ENCODE results near the gene CCDC191. TPM values are rescaled to one million over a fixed set of nuclear protein-coding genes. Genes with fewer than 3 reads are reported as not detected.

Gene CCDC191, protein sequence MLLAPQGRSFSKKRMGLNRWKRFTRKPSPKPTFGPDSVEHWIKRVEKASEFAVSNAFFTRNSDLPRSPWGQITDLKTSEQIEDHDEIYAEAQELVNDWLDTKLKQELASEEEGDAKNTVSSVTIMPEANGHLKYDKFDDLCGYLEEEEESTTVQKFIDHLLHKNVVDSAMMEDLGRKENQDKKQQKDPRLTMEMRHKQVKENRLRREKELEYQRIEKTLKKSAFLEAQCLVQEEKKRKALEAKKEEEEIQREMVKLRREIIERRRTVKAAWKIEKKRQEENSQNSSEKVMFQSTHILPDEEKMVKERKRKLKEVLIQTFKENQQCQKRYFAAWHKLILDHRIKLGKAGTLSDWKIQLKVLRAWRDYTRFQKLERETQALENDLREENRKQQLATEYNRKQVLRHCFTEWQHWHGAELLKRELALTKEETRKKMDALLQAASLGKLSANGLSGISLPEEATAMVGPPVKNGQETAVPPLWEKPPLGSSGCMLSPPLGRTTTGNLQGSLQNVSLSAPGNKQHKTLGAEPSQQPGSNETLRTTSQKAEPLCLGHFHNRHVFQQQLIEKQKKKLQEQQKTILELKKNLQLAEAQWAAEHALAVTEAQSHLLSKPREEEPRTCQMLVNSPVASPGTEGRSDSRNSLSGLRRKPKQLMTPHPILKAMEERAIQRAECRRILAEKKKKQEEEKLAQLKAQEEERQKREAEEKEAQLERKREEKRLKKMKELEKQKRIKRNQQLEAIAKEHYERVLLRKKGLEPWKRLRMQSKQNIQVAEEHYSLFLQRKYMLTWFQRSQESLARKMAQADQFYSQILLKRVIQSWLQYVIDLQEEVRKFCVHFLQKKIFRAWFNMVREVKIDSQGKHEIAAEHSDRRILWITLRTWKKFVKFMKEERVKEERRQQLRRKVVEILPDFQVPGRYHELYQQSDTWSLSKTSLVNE
- 1 to 10 TPM in 3 of 4 donors, under 1 TPM in 1; 0.92 to 3.6 (median 1.8) TPM for total RNA-seq

DNA sequence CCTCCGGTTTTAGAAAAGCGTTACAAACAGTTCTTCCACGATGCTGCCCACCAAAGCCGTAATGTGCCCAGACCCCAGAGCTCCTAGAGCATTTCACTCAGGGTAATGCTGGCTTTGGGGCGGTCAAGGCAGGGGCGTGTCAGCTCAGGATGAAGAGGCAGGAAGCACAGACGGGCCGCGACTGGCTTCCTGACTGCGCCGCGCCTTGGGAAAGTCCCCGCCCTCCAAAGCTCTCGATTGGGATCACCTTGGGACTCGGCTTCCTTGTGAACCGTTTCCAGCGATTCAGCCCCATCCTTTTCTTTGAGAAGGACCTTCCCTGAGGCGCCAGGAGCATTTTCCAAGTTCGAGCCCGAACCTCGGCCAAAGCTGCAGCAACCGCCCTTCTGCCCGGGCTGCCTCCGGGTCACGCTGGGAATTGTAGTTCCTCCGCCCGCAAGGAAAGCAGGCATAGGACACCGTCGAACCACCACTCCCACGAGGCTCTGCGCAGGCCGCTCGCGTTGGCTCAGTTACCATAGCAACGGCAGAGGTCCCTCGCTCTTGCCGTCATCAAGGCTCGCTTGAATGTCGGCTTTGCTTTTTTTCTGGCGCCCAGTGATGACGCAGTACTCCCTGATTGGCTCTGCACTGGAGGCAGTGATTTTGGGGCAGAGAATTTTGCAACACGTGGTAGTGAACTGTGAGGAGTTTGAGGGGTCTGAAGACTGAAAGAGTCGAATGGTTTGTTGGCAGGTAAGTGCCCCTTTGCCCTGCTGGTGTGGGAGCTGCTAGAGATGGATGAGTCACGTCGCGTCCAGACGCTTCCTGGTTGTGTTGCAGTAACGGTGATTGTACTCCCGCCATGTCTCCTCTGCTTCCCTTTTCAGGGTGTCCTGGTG is at the start of gene CCDC191, which contains the start of gene QTRT2:
CCDC191 (minus strand) TSS at position 397 of the 881 bp plus-strand sequence; CDS start at position 337, 60 bp downstream.
QTRT2 (plus strand) TSS at position 608 of the 881 bp plus-strand sequence. CDS start 8,521 bp downstream, outside the sequence.
- peak; percentile 91 for DNase-seq
- intact Hi-C loops (cut with DNase I) = no loop called here
- Histone ChIP-seq H3K27ac (peak within 1 kb of the TSS; percentile 81 to 92 (median 90)), H3K36me3 (peaks cover 0 to 15% (median 0%) of the 10 kb centered on the region in 3 donors), H3K27me3 (no peaks in the 10 kb centered on the region), H3K4me3 (peak within 1 kb of the TSS; percentile 44 to 77 (median 74)), H3K4me1 (peaks cover 0 to 29% (median 17%) of the 10 kb centered on the region in 3 donors), H3K9me3 (no peaks in the 10 kb centered on the region)
- no peak for TF ChIP-seq POLR2A (IDR thresholded peaks at IDR 0.05)
- TF ChIP-seq, protein P1, sequence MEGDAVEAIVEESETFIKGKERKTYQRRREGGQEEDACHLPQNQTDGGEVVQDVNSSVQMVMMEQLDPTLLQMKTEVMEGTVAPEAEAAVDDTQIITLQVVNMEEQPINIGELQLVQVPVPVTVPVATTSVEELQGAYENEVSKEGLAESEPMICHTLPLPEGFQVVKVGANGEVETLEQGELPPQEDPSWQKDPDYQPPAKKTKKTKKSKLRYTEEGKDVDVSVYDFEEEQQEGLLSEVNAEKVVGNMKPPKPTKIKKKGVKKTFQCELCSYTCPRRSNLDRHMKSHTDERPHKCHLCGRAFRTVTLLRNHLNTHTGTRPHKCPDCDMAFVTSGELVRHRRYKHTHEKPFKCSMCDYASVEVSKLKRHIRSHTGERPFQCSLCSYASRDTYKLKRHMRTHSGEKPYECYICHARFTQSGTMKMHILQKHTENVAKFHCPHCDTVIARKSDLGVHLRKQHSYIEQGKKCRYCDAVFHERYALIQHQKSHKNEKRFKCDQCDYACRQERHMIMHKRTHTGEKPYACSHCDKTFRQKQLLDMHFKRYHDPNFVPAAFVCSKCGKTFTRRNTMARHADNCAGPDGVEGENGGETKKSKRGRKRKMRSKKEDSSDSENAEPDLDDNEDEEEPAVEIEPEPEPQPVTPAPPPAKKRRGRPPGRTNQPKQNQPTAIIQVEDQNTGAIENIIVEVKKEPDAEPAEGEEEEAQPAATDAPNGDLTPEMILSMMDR (IDR thresholded peaks at IDR 0.05) = peak in 1 of 6 experiments; percentile 41
- 0% methylated on average over 14 to 20 of the region's 49 CpGs for WGBS, 2 donors

DNA sequence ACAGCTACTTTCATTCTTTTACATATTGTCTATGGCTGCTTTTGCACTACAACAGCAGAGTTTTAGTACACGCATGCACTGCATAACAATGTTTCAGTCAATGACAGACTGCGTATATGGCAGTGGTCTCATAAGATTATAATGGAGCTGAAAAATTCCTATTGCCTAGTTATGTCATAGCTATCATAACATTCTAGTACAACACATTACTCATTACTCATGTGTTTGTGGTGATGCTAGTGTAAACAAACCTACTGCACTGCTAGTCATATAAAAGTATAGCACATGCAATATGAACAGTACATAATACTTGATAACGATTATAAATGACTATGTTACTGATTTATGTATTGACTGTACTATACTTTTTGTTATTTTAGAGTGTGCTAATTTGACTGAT is 48.1 kb upstream of the CCDC191 start:
- H3K36me3 ChIP-seq = no peaks in the 10 kb centered on the region
- peaks cover 0 to 20% (median 0%) of the 10 kb centered on the region in 4 donors for H3K27me3 ChIP-seq
- H3K4me3 ChIP-seq = no peak overlapping the region
- H3K9me3 ChIP-seq = no peaks in the 10 kb centered on the region
- 81% methylated on average over 3 of the region's 3 CpGs for WGBS, 2 donors
- intact Hi-C loops (cut with DNase I) = no loop called here
- TF ChIP-seq, protein P1 (IDR thresholded peaks at IDR 0.05) = no peak
- no peak for TF ChIP-seq POLR2A (IDR thresholded peaks at IDR 0.05)
- no peak for DNase-seq
- H3K4me1 ChIP-seq = no peaks in the 10 kb centered on the region
- H3K27ac ChIP-seq = no peak overlapping the region

DNA sequence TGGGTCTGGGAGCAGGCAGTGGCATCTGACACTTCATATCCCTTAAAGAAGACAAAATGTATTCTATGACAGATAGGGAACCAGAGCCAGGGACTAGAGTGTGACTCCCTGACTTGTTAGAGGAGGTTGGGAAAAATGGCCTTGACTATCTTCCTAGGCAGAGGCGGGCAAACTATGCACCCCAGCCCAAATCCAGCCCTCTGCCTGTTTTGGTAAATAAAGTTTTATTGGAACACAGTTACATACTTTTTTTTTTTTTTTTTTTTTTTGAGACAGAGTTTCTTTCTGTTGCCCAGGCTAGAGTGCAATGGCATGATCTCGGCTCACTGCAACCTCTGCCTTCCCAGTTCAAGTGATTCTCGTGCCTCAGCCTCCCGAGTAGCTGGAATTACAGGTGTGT is 47.5 kb upstream of the CCDC191 start:
- Histone ChIP-seq H3K27me3 (peaks cover 0 to 18% (median 0%) of the 10 kb centered on the region in 4 donors), H3K27ac (no peak overlapping the region), H3K4me3 (no peak overlapping the region), H3K36me3 (no peaks in the 10 kb centered on the region), H3K9me3 (no peaks in the 10 kb centered on the region), H3K4me1 (no peaks in the 10 kb centered on the region)
- WGBS, 2 donors = 83 to 90% methylated on average over 2 to 4 of the region's 4 CpGs
- intact Hi-C loops (cut with DNase I) = no loop called here
- no peak for TF ChIP-seq POLR2A (IDR thresholded peaks at IDR 0.05)
- TF ChIP-seq, protein P1 (IDR thresholded peaks at IDR 0.05) = no peak
- DNase-seq = no peak

DNA sequence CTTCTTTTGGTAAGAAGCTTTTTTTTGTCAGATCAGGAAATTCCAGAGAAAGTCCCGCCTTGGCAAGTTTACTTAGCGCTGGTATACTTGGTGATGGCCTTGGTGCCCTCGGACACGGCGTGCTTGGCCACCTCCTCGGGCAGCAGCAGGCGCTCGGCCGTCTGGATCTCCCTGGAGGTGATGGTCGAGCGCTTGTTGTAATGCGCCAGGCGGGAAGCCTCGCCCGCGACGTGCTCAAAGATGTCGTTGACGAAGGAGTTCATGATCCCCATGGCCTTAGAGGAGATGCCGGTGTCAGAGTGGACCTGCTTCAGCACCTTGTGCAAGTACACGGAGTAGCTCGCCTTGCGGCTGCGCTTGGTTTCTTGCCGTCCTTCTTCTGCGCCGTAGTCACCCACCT is 46.9 kb upstream of the CCDC191 start:
- Histone ChIP-seq H3K4me1 (no peaks in the 10 kb centered on the region), H3K9me3 (no peaks in the 10 kb centered on the region), H3K27ac (no peak overlapping the region), H3K27me3 (peaks cover 0 to 14% (median 0%) of the 10 kb centered on the region in 4 donors), H3K36me3 (no peaks in the 10 kb centered on the region), H3K4me3 (no peak overlapping the region)
- intact Hi-C loops (cut with DNase I) = no loop called here
- no peak for DNase-seq
- TF ChIP-seq, protein P1 (IDR thresholded peaks at IDR 0.05) = no peak
- no peak for TF ChIP-seq POLR2A (IDR thresholded peaks at IDR 0.05)
- 93 to 96% methylated on average over 9 to 13 of the region's 27 CpGs for WGBS, 2 donors

All from esophagus squamous epithelium (tissue), 5 donors.